ENCODE data around the gene LGALS3BP.
A peak's percentile ranks its signal among the peaks of the same experiment; 100 is the strongest.

Gene LGALS3BP

DNA sequence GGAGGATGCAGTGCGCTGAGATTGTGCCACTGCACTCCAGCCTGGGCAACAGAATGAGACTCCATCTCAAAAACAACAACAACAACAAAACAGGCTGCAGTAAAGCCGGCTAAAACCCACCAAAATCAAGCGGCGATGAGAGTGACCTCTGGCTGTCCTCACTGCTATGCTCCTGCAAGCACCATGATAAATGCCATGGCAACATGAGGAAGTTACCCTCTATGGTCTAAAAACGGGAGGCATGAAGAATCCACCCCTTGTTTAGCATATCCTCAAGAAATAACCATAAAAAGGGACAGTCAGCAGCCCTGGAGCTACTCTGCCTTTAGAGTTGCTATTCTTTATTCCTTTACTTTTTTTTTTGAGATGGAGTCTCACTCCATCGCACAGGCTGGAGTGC lies 8.4 kb upstream of the LGALS3BP start:
- TF ChIP-seq, protein P1, sequence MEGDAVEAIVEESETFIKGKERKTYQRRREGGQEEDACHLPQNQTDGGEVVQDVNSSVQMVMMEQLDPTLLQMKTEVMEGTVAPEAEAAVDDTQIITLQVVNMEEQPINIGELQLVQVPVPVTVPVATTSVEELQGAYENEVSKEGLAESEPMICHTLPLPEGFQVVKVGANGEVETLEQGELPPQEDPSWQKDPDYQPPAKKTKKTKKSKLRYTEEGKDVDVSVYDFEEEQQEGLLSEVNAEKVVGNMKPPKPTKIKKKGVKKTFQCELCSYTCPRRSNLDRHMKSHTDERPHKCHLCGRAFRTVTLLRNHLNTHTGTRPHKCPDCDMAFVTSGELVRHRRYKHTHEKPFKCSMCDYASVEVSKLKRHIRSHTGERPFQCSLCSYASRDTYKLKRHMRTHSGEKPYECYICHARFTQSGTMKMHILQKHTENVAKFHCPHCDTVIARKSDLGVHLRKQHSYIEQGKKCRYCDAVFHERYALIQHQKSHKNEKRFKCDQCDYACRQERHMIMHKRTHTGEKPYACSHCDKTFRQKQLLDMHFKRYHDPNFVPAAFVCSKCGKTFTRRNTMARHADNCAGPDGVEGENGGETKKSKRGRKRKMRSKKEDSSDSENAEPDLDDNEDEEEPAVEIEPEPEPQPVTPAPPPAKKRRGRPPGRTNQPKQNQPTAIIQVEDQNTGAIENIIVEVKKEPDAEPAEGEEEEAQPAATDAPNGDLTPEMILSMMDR (IDR thresholded peaks at IDR 0.05), result no peak

GRCh38 chr17:78986649-78987328 lies 7.1 kb upstream of the LGALS3BP start:
- TF ChIP-seq, protein P1 (IDR thresholded peaks at IDR 0.05), result no peak

- TF ChIP-seq, protein P1 (IDR thresholded peaks at IDR 0.05), result peak; percentile 29; the same call in 1 of the 2 replicates
Observed at GRCh38 chr17:78986048-78986648, 6.4 kb upstream of the LGALS3BP start.

GRCh38 chr17:78985395-78985794 lies 5.7 kb upstream of the LGALS3BP start:
- TF ChIP-seq, protein P1 (IDR thresholded peaks at IDR 0.05), result no peak

DNA sequence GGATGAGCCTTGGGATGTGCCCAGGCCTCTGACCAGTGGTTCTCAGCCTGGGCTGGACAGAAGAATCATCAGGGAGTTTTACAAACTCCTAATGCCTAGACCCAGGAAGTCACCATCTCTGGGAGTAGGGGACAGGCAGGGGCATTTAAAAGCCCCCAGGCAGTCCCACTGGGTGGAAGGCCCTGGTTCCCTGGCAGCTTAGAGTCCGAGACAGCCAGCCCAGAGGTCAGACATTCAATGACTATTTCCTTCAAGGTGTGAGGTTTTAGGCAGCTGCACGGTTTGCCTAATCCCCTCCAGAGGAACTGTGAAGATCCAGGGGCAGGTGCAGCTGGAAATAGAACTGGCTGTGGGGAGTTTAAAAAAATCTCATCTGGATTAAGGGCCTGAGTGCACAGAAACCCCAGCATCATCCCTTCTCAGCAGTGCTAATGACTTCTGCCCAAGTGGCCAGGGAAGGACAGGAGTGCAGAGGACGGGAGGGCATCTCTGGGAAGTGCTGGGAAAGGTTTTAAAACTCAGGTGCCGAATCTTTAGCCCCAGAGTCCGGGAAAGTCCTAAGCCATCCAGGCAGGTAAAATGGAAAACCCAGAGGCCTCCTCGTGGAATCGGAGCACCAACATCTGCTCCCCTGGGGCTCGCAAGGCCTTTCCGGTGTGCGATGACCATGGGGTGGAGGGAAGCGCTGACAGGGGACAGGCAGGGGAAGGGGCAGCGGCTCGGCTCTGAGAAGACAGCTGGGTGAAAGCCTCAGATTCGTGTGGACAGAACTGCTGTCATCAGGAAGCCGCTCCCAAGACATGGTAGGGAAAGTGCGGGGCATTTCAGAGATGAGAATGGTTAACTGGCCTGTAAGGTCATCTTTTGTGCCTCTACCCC lies 1.5 kb upstream of the LGALS3BP start:
- TF ChIP-seq, protein P1 (IDR thresholded peaks at IDR 0.05), result no peak

DNA sequence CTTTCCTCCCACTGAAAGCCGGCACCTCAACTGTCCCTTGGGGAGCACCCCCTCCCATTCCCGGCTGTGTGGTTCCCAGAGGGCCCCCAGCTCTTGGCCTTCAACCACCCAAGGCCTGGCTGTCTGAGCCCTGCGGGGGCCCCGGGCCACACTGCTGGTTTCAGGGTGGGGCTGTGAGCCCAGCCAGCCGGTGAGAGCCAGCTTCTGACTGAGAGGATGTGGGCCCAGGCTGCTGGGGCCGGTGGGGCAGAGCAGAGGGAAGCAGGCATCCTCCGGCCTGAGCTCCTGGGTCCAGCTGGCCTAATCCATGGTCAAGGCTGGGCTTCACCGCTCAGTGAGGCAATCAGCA lies 875 bp upstream of the LGALS3BP start:
- TF ChIP-seq, protein P1 (IDR thresholded peaks at IDR 0.05), result no peak

DNA sequence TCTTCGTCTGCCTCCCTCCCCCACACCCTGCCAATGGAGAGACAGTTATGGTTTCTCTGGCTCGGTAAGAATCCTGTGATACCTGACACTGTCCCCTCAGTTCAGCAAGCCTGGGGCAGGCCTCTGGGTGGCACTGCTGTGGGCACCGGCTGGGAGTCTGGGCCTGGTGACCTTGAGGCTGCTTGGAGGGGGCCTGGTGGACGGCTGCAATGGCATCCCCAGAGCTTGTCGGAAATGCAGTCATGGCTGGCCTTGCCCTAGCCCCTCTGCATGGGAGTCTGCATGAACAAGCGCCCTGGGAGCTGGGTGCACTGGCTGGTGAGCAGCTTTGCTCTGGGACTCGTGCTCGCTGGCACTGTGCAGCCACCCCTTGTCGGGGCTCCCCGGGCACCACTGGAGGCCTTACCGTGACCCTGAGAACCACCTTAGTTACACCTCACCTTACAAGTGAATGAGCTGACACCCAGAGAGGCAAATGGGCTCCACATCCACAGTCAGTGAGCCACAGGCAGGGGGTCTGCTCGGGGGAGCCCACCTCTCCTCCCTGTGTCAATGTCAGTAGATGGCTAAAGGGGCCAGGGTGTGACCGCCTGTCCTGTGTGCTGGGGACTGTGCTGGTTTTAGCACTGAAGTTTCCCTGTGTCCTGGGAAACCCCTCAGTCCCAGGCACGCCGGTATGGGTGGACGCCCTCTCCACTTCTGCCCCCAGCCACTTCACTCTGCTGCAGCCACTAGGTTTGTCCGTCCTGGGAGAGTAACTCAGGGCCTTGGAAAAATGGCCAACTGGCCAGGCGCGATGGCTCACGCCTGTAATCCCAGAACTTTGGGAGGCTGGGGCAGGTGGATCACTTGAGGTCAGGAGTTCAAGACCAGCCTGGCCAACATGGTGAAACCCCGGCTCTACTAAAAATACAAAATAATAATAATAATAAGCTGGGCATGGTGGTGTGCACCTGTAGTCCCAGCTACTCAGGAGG lies 1.4 kb downstream of the LGALS3BP start:
- TF ChIP-seq, protein P1 (IDR thresholded peaks at IDR 0.05), result no peak
